Activated T-helper 1 cell treated with Interleukin-2 at 50 U/mL for 16 hours (primary cell): ENCODE results near the gene RBPMS2.

Source experiments
- DNase-seq: peaks from one replicate; pipeline ENCODE4 v3.0.0-alpha.2; 2020; ENCODE audit warnings: low read depth

The RBPMS2 gene

GRCh38 chr15:64720188-64720587 is 55.2 kb downstream of the RBPMS2 start:
- DNase-seq: no peak

- DNase-seq: no peak
Measured at GRCh38 chr15:64717735-64718495, 57.5 kb downstream of the RBPMS2 start.

- DNase-seq: no peak
Measured at GRCh38 chr15:64717130-64717529, 58.3 kb downstream of the RBPMS2 start.

GRCh38 chr15:64716452-64716851 is 58.9 kb downstream of the RBPMS2 start:
- no peak for DNase-seq

- no peak for DNase-seq
Measured at GRCh38 chr15:64713592-64713991, 61.8 kb downstream of the RBPMS2 start.

GRCh38 chr15:64712353-64712752 is 63.0 kb downstream of the RBPMS2 start:
- no peak for DNase-seq

- DNase-seq: no peak
Measured at GRCh38 chr15:64710676-64711428, 64.5 kb downstream of the RBPMS2 start.

- no peak for DNase-seq
Measured at GRCh38 chr15:64706011-64706911, 69.1 kb downstream of the RBPMS2 start.

- no peak for DNase-seq
Measured at GRCh38 chr15:64705006-64705405, 70.4 kb downstream of the RBPMS2 start.

GRCh38 chr15:64703632-64703959 is 71.8 kb downstream of the RBPMS2 start:
- no peak for DNase-seq

- DNase-seq: peak; percentile 91
Measured at GRCh38 chr15:64702816-64703631, 72.4 kb downstream of the RBPMS2 start.

- DNase-seq: no peak
Measured at GRCh38 chr15:64701482-64702184, 73.8 kb downstream of the RBPMS2 start.

GRCh38 chr15:64701051-64701450 is 74.3 kb downstream of the RBPMS2 start:
- DNase-seq: no peak

GRCh38 chr15:64699751-64700388 is 75.5 kb downstream of the RBPMS2 start:
- DNase-seq: no peak

- DNase-seq: no peak
Measured at GRCh38 chr15:64698823-64699222, 76.6 kb downstream of the RBPMS2 start.

GRCh38 chr15:64697911-64698369 is 77.4 kb downstream of the RBPMS2 start:
- no peak for DNase-seq

- no peak for DNase-seq
Measured at GRCh38 chr15:64696481-64696880, 78.9 kb downstream of the RBPMS2 start.

GRCh38 chr15:64695561-64695992 is 79.8 kb downstream of the RBPMS2 start:
- no peak for DNase-seq

- no peak for DNase-seq
Measured at GRCh38 chr15:64694816-64695215, 80.6 kb downstream of the RBPMS2 start.

- no peak for DNase-seq
Measured at GRCh38 chr15:64693134-64693533, 82.3 kb downstream of the RBPMS2 start.
